Measurements from ENCODE around the gene EPHB2.

EPHB2 gene

DNA sequence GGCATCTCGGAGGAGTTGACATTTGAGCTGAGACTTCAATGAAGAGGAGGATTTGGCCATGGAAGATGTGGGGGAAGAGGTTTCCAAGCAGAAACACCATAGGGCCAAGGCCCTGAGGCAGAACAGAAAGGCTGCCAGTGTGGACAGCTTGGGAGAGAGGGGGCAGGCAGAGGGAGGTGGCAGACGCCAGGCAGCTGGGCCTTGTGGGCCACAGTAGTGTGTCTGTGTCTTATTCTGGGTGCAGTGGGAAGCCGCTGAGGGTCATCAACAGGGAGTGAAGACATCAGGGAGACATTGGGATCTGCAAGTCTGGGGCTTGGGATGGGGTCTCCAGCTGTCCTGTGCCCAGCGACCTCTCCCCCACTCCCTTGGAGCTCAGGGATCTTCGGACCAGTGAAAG lies 165.2 kb downstream of the EPHB2 start:
- no peaks in the 10 kb centered on the region; the same call in none of the 2 replicates for H3K27me3 ChIP-seq (replicated peaks; ENCODE audit: control insufficient read depth, insufficient read depth, low read length)
- TF ChIP-seq, protein P1, sequence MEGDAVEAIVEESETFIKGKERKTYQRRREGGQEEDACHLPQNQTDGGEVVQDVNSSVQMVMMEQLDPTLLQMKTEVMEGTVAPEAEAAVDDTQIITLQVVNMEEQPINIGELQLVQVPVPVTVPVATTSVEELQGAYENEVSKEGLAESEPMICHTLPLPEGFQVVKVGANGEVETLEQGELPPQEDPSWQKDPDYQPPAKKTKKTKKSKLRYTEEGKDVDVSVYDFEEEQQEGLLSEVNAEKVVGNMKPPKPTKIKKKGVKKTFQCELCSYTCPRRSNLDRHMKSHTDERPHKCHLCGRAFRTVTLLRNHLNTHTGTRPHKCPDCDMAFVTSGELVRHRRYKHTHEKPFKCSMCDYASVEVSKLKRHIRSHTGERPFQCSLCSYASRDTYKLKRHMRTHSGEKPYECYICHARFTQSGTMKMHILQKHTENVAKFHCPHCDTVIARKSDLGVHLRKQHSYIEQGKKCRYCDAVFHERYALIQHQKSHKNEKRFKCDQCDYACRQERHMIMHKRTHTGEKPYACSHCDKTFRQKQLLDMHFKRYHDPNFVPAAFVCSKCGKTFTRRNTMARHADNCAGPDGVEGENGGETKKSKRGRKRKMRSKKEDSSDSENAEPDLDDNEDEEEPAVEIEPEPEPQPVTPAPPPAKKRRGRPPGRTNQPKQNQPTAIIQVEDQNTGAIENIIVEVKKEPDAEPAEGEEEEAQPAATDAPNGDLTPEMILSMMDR (IDR thresholded peaks at IDR 0.05; ENCODE audit: insufficient read depth, low read length, poor library complexity, severe bottlenecking): no peak
- H3K4me3 ChIP-seq (replicated peaks; ENCODE audit: low read depth, low read length): no peak overlapping the region
- H3K36me3 ChIP-seq (ENCODE audit: control insufficient read depth, insufficient read depth, low read length): no peaks in the 10 kb centered on the region
- DNase-seq (ENCODE audit: extremely low read depth, insufficient read length): no peak

DNA sequence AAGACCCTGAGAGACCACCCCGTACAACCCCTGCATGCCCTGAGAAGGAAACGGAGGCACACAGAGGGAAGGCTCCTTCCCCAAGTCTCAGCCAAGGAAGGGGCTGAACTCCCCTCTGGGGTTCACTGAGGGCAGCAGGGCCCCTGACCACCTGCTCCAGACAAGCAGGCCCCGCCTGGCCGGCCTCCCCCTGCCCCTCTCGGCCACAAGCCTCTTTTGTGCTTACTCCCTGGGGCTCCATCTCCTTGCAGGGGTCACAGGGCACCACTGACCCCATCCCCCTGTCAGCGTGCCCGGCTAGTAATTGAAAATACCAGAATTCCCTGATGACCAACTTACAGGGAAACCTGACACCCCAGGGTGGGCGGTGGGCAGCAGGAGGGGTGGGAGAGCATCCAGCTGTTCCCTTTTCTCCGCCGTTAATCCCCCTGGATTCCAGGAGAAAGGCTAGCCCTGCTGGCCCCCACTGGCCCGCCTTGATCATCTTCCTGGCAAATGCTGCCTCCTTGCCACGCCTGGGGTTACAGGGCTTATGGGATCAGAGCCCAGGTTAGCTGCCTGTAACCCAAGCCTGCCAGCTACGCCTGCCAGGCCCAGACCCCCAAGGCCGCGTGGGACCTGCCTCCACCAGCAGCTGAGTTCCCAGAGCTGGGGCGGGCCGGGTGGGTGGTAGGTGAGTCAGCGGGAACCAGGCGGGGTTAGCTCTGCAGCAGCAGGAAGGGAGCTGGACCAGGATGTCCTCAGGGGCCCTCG lies 165.9 kb downstream of the EPHB2 start:
- TF ChIP-seq, protein P1 (IDR thresholded peaks at IDR 0.05; ENCODE audit: insufficient read depth, low read length, poor library complexity, severe bottlenecking): no peak
- Histone ChIP-seq H3K27me3 (replicated peaks; ENCODE audit: control insufficient read depth, insufficient read depth, low read length) (no peaks in the 10 kb centered on the region; the same call in none of the 2 replicates), H3K4me3 (replicated peaks; ENCODE audit: low read depth, low read length) (no peak overlapping the region), H3K36me3 (ENCODE audit: control insufficient read depth, insufficient read depth, low read length) (no peaks in the 10 kb centered on the region)
- DNase-seq (ENCODE audit: extremely low read depth, insufficient read length): no peak

DNA sequence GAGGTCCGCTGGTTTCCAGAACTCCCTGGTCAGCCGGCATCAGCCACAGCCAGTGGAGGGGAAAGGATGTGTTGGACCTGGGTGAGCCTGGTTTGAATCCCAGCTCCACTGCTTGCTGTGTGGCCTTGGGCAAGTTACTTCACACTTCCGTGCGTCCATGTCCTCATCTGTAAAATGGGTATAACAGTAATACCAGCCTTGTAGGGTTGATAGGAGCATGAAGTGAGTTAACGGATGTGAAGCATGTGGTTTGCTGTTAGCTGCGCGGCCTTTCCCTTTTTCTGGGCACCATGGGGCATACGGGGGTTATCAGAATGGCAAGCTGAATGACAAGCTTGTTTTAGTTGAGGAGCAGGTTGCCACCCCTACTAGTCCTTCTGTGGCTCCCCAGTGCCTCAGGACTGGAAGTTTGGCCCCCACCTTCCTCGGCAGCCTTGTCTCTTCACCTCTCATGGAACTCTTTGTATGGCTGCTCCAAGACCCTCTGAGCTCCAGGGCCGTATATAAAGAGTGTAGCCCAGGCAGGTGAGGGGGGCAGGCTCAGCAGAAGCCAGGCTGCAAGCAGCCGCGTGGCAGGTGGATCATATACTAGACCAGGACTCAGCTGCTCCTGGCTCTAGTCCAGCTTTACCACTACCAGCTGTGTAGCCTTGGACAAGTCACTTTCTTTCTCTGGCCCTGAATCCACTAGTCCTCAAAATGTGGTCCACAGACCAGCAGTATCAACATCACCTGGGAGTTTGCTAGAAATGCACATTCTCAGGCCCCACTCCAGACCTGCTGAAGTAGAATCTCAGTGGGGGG lies 166.7 kb downstream of the EPHB2 start:
- Histone ChIP-seq H3K4me3 (replicated peaks; ENCODE audit: low read depth, low read length) (no peak overlapping the region), H3K36me3 (ENCODE audit: control insufficient read depth, insufficient read depth, low read length) (no peaks in the 10 kb centered on the region), H3K27me3 (replicated peaks; ENCODE audit: control insufficient read depth, insufficient read depth, low read length) (no peaks in the 10 kb centered on the region; the same call in none of the 2 replicates)
- TF ChIP-seq, protein P1 (IDR thresholded peaks at IDR 0.05; ENCODE audit: insufficient read depth, low read length, poor library complexity, severe bottlenecking): no peak
- DNase-seq (ENCODE audit: extremely low read depth, insufficient read length): no peak

DNA sequence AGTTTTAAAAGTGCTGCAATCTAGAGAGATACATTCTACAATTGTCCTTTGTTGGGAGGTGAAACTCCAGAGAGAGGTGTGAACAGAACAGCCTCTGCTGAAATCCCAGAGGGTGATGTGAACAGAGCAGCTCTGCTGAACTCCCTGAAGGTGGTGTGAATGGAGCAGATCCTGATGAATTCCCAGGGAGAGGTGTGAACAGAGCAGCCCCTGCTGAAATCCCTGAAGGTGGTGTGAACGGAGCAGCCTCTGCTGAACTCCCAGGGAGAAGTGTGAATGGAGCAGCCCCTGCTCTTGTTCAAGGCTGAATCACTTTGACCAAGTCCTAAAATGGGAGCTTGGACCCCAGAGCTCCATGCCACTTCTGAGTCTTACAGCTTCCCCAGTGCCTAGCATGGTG lies 167.3 kb downstream of the EPHB2 start:
- Histone ChIP-seq H3K36me3 (ENCODE audit: control insufficient read depth, insufficient read depth, low read length) (no peaks in the 10 kb centered on the region), H3K27me3 (replicated peaks; ENCODE audit: control insufficient read depth, insufficient read depth, low read length) (no peaks in the 10 kb centered on the region; the same call in none of the 2 replicates), H3K4me3 (replicated peaks; ENCODE audit: low read depth, low read length) (no peak overlapping the region)
- DNase-seq (ENCODE audit: extremely low read depth, insufficient read length): no peak
- TF ChIP-seq, protein P1 (IDR thresholded peaks at IDR 0.05; ENCODE audit: insufficient read depth, low read length, poor library complexity, severe bottlenecking): no peak

DNA sequence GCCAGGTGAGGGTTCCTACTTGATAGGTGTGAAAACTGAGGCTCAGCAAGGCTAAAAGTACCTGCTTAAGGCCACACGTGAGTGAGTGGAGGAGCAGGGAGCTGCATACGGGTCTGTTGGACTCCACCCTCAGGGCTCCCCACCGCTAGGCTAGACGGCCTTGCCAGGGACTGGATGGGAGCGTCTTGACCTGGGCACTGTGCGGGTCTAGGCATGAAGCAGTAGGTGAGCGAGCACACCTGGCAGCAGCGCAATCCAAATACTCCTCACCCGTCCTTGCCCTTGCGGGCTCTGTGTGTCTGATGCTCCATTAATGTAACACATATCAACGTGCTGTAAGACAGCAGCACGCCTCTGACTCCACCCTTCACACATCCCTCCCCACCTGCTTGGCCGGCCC lies 168.0 kb downstream of the EPHB2 start:
- TF ChIP-seq, protein P1 (IDR thresholded peaks at IDR 0.05; ENCODE audit: insufficient read depth, low read length, poor library complexity, severe bottlenecking): no peak
- no peaks in the 10 kb centered on the region; the same call in none of the 2 replicates for H3K27me3 ChIP-seq (replicated peaks; ENCODE audit: control insufficient read depth, insufficient read depth, low read length)

More for the DNA sequence above, 168.0 kb downstream of the EPHB2 start:
- H3K4me3 ChIP-seq (replicated peaks; ENCODE audit: low read depth, low read length): no peak overlapping the region
- DNase-seq (ENCODE audit: extremely low read depth, insufficient read length): no peak
- no peaks in the 10 kb centered on the region for H3K36me3 ChIP-seq (ENCODE audit: control insufficient read depth, insufficient read depth, low read length)

All from GM06990 (cell line).